HG03469 (cell line): ENCODE data around the gene FANCC.

Source experiments
- ATAC-seq: cut with Tn5 transposase; IDR thresholded peaks from one replicate; pipeline ENCODE4 v1.9.1; 2021; ENCODE audit warnings: mild to moderate bottlenecking, moderate library complexity, moderate number of reproducible peaks; ENCODE audit not compliant: unreplicated experiment

The FANCC gene

GRCh38 chr9:95104581-95104960, 212.9 kb downstream of the FANCC start:
- ATAC-seq = no peak

- no peak for ATAC-seq
Observed at GRCh38 chr9:95103871-95104580, 213.5 kb downstream of the FANCC start.

GRCh38 chr9:95103281-95103771, 214.2 kb downstream of the FANCC start:
- ATAC-seq = no peak

- no peak for ATAC-seq
Observed at GRCh38 chr9:95102572-95102971, 214.9 kb downstream of the FANCC start.

- no peak for ATAC-seq
Observed at GRCh38 chr9:95102001-95102433, 215.5 kb downstream of the FANCC start.

GRCh38 chr9:95101326-95101725, 216.2 kb downstream of the FANCC start:
- ATAC-seq = no peak

GRCh38 chr9:95100071-95100627, 217.4 kb downstream of the FANCC start:
- ATAC-seq = no peak

GRCh38 chr9:95099321-95100070, 218.0 kb downstream of the FANCC start:
- ATAC-seq = no peak

GRCh38 chr9:95098391-95098921, 219.1 kb downstream of the FANCC start:
- ATAC-seq = no peak

- ATAC-seq = no peak
Observed at GRCh38 chr9:95097279-95097678, 220.2 kb downstream of the FANCC start.

- no peak for ATAC-seq
Observed at GRCh38 chr9:95096807-95097206, 220.7 kb downstream of the FANCC start.

- no peak for ATAC-seq
Observed at GRCh38 chr9:95096381-95096780, 221.1 kb downstream of the FANCC start.

GRCh38 chr9:95095641-95096355, 221.7 kb downstream of the FANCC start:
- ATAC-seq = no peak

- no peak for ATAC-seq
Observed at GRCh38 chr9:95094002-95094401, 223.5 kb downstream of the FANCC start.

- no peak for ATAC-seq
Observed at GRCh38 chr9:95093586-95093985, 223.9 kb downstream of the FANCC start.

- no peak for ATAC-seq
Observed at GRCh38 chr9:95092262-95093072, 225.0 kb downstream of the FANCC start.

GRCh38 chr9:95091601-95092261, 225.8 kb downstream of the FANCC start:
- ATAC-seq = no peak

- ATAC-seq = no peak
Observed at GRCh38 chr9:95090871-95091577, 226.5 kb downstream of the FANCC start.
